ENCODE measurements around the gene CENPVL1.
"Not testable (repeated sequence)": the region's sequence is repeated elsewhere in the genome, so short reads cannot be mapped to it uniquely, and the experiment has no call there.

CENPVL1 gene

GRCh38 chrX:51710277-51711164, at the start of gene CENPVL1:
Gene CENPVL1, plus strand, starts transcription at chrX:51710512. Its CDS starts 0 bp downstream, at chrX:51710512.
- DNase-seq = not testable (repeated sequence)

GRCh38 chrX:51665981-51666380, 44.3 kb upstream of the CENPVL1 start:
- DNase-seq = no peak

GRCh38 chrX:51679689-51680433, 30.5 kb upstream of the CENPVL1 start:
- DNase-seq = not testable (repeated sequence)

GRCh38 chrX:51681808-51682719, 28.2 kb upstream of the CENPVL1 start:
- not testable (repeated sequence) for DNase-seq

GRCh38 chrX:51682720-51683062, 27.6 kb upstream of the CENPVL1 start, which contains the start of gene CENPVL2:
Gene CENPVL2, minus strand, starts transcription at chrX:51682831. Its CDS starts 0 bp downstream, at chrX:51682831.
- DNase-seq = not testable (repeated sequence)

- DNase-seq = no peak
Measured at GRCh38 chrX:51694254-51694653, 16.1 kb upstream of the CENPVL1 start.

- DNase-seq = no peak
Measured at GRCh38 chrX:51697397-51697796, 12.9 kb upstream of the CENPVL1 start.

GRCh38 chrX:51712943-51713647, 2.8 kb downstream of the CENPVL1 start:
- DNase-seq = not testable (repeated sequence)

- no peak for DNase-seq
Measured at GRCh38 chrX:51728202-51728601, 17.9 kb downstream of the CENPVL1 start.

GRCh38 chrX:51737091-51737490, 26.8 kb downstream of the CENPVL1 start:
- no peak for DNase-seq

GRCh38 chrX:51742586-51742985, 32.3 kb downstream of the CENPVL1 start:
- DNase-seq = no peak

- peak; percentile 61 for DNase-seq
Measured at GRCh38 chrX:51743179-51743957, 33.1 kb downstream of the CENPVL1 start, which contains the start of gene GSPT2. Gene GSPT2, plus strand, starts transcription at chrX:51743442. Its CDS starts 185 bp downstream, at chrX:51743627.

- no peak for DNase-seq
Measured at GRCh38 chrX:51747671-51748070, 37.4 kb downstream of the CENPVL1 start.

GRCh38 chrX:51759055-51759839, 48.9 kb downstream of the CENPVL1 start:
- DNase-seq = no peak

- DNase-seq = no peak
Measured at GRCh38 chrX:51760657-51761056, 50.3 kb downstream of the CENPVL1 start.

All from CD4-positive, alpha-beta T cell treated with Interleukin-12 subunit alpha and Interleukin-12 subunit beta, for 1 hour (primary cell).